ENCODE data around the gene PRUNE1.

The PRUNE1 gene, protein sequence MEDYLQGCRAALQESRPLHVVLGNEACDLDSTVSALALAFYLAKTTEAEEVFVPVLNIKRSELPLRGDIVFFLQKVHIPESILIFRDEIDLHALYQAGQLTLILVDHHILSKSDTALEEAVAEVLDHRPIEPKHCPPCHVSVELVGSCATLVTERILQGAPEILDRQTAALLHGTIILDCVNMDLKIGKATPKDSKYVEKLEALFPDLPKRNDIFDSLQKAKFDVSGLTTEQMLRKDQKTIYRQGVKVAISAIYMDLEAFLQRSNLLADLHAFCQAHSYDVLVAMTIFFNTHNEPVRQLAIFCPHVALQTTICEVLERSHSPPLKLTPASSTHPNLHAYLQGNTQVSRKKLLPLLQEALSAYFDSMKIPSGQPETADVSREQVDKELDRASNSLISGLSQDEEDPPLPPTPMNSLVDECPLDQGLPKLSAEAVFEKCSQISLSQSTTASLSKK

GRCh38 chr1:151008244-151009205 lies at the start of gene PRUNE1:
PRUNE1 (plus strand) TSS chr1:151008449; CDS start chr1:151008633, 184 bp downstream.
- DNase-seq, result peak; percentile 95

GRCh38 chr1:150960646-150961045 lies 47.6 kb upstream of the PRUNE1 start:
- DNase-seq, result no peak

GRCh38 chr1:150961756-150962155 lies 46.5 kb upstream of the PRUNE1 start:
- DNase-seq, result no peak

DNA sequence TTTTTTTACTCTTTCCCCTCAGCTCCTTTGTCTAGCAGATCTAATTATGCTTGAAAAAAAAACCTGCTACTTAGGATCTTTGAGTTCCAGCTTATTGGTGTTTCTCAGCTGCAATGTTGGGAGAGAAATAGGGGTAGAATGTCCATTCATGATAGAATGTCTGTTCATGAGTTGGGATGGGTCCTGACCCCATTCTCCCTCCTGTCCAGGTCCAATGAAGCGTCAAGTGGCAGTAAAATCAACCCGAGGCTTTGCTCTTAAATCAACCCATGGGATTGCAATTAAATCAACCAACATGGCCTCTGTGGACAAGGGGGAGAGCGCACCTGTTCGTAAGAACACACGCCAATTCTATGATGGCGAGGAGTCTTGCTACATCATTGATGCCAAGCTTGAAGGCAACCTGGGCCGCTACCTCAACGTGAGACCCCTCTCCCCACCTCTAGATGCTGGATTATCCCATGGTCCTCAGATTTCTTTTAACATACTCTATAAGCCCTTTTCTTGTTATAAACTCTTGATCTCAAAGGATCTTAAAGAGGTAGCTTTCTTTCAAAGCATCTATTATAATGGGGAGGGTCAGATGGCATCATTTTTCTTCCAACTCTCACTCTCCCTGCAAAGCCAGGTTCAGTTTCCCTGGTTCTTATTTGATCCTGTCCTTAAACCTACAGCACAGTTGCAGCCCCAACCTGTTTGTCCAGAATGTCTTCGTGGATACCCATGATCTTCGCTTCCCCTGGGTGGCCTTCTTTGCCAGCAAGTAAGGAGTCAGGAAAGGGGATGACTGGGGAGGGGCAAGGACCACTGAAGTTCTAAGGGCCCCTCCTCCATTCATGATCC lies 44.7 kb upstream of the PRUNE1 start:
- DNase-seq, result no peak

- DNase-seq, result no peak
These were observed 44.1 kb upstream of the PRUNE1 start for GRCh38 chr1:150964164-150964489.

DNA sequence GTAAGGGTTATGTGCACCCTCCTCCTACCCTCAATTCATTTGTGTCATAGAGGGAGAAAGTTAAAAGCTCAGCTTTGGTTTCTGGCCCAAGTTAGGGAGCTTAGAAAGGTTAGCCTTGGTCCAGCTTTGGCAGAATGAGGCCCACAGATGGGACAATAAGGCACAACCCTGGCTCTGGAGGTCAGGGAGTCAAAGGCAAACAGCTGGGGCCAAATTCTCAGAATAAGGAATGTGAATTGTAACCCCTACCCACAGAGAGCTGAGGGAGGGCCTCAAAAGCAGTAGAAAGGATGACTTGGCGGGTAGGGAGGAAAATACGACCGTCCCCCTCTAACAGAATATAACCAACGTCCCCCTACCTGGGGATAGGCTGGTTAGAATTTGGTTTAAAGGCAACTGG lies 42.6 kb upstream of the PRUNE1 start:
- no peak for DNase-seq

DNA sequence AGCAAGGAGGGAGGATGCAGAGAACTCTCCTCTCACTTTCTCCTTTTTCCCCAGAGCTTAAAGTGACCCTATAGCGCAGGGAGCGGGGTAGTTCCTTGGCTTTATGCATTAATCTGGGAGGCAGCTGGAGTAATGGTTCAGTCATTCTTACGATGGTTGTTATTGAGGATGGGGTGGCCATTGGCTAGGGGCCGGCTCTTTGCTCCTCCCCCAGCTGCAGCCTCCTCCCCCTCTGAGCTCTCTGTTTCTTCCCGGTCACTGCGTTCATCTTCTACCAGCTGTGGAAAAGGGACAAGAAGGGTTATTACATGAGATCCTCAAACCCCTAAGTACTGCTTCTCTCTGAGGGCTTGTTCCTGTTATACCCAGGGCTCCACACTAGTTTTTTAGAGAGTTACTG lies 42.2 kb upstream of the PRUNE1 start:
- no peak for DNase-seq

DNA sequence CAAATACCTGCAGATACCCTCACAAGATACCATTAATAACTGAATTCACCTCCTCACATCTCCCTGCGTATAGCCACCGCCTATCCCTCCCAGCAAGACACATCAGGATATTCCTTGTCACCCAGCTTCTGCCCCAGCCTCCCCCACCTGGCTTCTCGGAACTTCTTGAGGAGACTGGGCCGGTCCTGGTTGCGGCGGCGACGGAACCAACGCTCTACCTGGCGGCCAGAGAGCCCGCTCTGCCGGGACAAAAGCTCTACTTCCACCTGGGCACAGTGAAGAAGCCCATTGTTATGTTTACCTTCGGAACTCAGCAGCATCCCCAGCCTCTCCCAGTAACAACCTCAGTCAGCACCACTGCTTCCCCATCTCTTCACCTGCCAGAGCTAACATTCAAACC lies 40.3 kb upstream of the PRUNE1 start:
- DNase-seq, result no peak

DNA sequence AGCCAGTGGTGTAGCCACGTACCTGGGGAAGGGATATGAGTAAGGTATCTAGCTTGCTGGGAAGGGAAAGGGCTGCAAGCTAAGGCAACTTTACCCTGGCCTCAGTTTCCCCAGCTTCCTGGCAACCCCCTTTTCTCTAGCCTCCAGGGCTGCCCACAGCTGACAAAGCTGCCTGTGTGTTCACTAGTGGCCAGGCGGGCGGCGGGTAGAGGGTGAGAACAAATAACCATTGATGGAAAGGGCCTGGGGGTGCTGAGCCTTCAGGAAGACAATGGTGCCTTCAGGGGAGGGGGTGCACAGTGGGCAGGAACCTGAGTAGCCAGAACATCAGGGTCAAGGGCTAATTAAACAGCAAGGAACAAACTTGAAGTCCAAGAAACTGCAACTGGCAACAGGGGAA lies 39.8 kb upstream of the PRUNE1 start:
- no peak for DNase-seq

- no peak for DNase-seq
These were observed 38.6 kb upstream of the PRUNE1 start for GRCh38 chr1:150969626-150970025.

DNA sequence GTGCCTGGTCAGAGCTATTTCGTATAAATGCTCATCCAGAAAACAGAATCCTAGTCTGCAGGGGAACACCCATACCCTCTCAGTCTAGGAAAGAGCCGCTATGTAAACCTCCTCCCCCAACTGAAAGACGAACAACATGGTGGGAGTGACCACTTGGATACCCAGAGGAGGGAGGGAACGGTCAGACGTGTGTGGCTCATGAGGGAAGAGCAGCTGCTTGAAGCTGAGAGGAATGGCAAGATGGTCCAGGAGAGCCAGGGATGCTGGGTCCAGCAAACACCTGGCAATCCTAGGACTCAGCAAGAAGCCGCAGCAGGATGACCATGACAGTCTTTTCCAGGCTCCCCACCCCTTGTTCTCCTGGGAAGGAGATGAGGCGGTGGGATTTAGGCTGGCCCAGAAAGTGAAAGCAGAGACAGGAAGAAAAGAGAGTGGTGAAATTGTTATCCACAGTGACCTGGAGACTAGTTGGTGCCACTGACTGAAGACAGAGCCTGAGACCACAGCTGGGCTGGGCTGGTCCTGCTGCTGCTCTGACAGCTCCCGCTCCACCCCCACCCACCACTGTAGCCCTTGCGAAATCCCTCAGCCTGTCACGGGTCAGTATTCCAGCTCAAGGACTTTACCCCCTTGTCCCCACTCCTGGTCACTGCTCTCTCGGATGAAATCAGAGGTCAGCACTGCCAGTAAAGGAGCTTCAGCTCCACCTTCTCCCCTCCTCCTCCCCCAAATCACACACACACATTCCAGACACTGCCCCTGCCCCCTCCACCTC lies 37.3 kb upstream of the PRUNE1 start:
- no peak for DNase-seq

DNA sequence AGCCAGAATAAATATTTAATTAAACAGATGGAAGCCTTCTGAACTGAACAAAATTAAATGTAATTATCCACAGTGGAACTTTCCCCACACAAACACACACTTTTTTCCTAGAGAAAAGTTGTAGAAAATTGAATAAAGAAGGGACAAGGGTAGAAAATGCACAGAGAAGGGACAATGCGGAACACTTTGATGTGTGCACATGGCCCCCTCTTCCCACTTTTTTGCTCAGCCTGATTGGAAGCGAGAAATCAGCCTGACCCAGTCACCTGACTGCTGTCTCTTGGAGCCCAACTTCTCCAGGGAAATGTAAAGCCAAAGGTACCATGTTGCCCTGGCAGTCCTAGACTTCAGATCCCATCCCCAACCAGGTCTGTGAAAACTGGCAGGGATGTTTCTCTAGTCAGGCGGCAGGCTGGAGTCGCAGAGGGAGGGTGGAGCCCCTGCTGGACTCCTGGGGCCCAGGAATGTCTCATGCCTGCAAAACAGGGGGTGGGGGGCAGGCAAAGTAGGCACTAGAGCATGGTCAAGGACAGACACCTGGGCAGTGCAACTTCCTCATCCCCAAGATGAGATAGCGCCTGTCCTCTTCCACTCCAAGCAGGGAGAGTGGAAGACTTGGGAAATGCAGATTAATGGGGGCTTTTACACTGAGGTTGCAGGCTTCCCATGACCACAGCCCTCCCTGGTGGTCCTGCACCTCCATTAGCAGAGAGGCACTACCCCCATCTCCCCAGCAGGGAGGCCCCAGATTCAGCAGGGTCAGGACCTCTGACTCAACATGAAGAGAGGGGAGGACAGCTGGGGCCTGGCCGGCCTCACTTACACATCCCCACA lies 36.4 kb upstream of the PRUNE1 start:
- DNase-seq, result no peak

GRCh38 chr1:150972417-150972940 lies 35.8 kb upstream of the PRUNE1 start:
- DNase-seq, result no peak

- DNase-seq, result no peak
These were observed 34.9 kb upstream of the PRUNE1 start for GRCh38 chr1:150973258-150973835.

DNA sequence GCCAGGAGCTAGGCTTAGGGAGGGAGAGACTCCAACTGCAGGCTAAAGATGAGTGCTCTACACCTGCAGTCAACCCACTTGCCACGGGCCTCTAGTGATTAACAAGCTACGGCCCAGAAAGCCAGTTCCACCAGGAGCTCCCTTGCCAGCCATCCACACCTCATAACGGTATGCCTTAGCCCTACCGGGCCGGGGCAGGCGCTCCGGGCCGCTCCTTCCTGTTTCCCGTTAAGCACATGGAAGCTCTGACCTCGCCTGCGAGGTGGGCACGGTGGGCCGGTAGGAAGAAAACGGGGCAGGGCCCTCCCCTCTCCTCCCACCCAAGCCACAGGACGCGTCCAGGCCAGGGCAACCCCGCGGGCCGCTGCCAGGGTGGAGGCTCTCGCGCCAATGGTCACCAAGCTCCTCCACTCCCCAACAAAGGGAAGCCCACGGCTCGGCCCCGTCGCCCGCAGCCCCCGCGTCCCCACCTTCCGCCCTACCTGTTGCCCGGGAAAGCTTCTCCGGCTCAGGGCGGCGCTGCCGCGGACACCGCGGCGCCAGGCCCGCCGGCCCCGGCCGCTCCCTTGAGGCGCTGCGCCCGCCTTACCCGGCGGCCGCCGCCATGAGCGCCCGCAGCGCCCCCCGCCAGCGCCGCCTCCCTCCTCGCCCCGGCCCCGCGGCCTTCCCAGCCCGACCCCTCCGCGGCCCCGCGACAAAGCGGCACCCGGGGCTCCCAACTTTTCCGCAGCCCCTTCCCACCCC lies 34.2 kb upstream of the PRUNE1 start:
- DNase-seq, result peak; percentile 47

GRCh38 chr1:150974580-150975478 lies 33.4 kb upstream of the PRUNE1 start, which contains the start of gene CERS2:
CERS2 (minus strand) TSS chr1:150974835; CDS start chr1:150969090, 5,745 bp downstream.
- DNase-seq, result peak; percentile 81

DNA sequence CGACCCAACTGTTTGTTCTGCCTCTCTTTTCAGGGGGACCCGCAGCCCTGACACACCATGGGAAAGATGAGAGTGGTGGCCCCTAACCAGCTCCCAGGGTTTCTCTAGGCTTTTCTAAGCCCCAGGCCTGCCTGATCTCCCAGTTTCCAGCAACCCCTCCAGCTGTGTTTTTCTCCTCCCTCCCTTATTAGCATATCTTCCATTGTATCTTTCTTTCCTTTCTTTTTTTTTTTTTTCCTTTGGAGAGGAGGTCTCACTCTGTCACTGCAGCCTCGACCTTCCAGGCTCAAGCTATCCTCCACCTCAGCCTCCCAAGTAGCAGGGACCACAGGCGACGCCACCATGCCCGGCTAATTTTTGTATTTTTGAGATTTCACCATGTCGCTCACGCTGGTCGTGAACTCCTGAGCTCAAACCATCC lies 31.8 kb upstream of the PRUNE1 start:
- no peak for DNase-seq

- no peak for DNase-seq
These were observed 31.2 kb upstream of the PRUNE1 start for GRCh38 chr1:150976879-150977694.

All from NCI-H146 (cell line).